Adipose tissue (tissue), 3 donors: Measurements from ENCODE around the gene PPP1R2. TPM values are rescaled to one million over a fixed set of nuclear protein-coding genes. Genes with fewer than 3 reads are reported as not detected.

Experiments
- H3K27ac ChIP-seq: one replicate; pipeline ENCODE4 v1.5.1; 2013; ENCODE audit warnings: low read depth, low read length
- WGBS, 3 donors: extraction: QIAGEN DNeasy Blood & Tissue Kit; methylation state at CpG; one replicate each; pipeline ENCODE4 v1.1.7; 2013; 5-methylcytosine and 5-hydroxymethylcytosine counted together
- polyA plus RNA-seq, 3 donors: library from polyadenylated mRNA; stranded (reverse); fragments of 200-250 nt; gene quantifications; one replicate each; pipeline ENCODE4 v1.2.3, GENCODE V29; 2013
- donor health status: healthy with polysubstance abuse.
- donor health status: Bipolar disorder and iron deficiency.
- donor health status: healthy.

The PPP1R2 gene
- polyA plus RNA-seq, 3 donors: 10.6 to 35.2 (median 19.8) TPM

DNA sequence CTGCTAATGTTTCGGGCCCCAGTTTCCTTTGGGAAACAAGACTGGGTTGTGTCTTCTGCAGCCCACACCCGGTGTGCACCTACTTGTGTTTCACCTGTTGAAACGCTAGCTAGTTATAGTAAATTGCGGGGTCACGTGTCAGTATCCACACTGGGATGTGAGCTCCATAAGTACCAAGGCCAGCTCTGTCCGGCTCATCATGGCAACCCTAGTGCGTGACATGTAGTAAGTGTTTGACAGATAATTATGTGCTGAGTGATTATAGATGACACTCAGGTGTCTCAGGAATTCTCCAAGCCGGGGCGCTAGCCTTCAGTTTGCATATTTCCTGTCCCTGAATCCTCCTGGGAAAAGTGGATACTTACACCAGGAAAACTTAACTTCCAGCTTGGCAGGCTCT is 27.8 kb upstream of the PPP1R2 start:
- 85 to 87% (median 87%) methylated on average over 9 of the region's 9 CpGs for WGBS, 3 donors
- H3K27ac ChIP-seq: no peak overlapping the region

DNA sequence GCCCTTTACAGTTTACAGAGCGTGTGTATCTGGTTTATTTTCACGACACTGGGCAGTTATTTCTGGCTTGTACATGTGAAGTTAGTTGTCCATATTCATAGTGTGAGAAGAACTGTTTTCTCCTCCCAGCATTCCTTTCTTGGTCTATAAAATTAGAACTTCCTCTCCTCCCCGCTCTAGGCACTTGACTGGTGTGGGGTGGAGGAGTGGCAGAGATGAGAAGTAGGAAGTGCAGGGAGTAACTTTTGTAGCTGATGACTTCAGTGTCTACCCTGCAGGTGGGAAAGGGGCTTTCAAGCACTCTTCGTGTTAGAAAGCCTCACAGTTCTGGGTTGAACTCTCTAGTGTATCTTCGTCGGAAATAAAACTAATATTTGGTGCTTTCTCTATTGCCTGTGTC is 27.2 kb upstream of the PPP1R2 start:
- no peak overlapping the region for H3K27ac ChIP-seq
- WGBS, 3 donors: 76 to 85% (median 76%) methylated on average over 6 of the region's 6 CpGs

DNA sequence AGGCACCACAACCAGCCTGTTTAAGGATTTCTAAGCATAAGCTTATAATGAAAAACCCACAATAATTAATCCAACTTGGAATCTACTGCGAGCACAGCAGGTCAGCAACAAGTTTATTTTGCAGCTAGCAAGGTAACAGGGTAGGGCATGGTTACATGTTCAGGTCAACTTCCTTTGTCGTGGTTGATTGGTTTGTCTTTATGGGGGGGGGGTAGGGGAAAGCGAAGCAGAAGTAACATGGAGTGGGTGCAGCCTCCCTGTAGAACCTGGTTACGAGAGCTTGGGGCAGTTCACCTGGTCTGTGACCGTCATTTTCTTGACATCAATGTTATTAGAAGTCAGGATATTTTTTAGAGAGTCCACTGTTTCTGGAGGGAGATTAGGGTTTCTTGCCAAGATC is 25.5 kb upstream of the PPP1R2 start:
- 79 to 81% (median 80%) methylated on average over 5 of the region's 5 CpGs for WGBS, 3 donors
- no peak overlapping the region for H3K27ac ChIP-seq

DNA sequence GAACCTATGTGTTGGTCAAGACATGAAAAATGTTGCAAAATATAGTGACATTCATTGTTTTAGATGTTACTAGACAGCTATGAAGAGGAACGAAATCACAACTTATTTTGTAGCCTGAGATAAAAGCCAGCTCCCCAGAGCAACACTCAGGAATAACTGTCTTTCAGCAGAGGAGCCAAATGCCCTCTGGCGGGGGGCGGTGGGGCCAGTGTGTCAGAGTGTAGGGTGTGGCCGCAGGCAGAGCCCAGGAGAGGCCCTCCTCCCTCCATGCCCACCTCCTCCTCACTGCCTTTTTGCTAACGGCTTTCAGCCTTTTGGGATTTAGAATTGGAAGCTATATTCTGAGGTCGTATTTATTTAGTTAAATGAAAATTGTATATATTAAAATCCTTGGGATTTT is 23.7 kb upstream of the PPP1R2 start:
- WGBS, 3 donors: 49 to 71% (median 55%) methylated on average over 6 of the region's 6 CpGs
- no peak overlapping the region for H3K27ac ChIP-seq

DNA sequence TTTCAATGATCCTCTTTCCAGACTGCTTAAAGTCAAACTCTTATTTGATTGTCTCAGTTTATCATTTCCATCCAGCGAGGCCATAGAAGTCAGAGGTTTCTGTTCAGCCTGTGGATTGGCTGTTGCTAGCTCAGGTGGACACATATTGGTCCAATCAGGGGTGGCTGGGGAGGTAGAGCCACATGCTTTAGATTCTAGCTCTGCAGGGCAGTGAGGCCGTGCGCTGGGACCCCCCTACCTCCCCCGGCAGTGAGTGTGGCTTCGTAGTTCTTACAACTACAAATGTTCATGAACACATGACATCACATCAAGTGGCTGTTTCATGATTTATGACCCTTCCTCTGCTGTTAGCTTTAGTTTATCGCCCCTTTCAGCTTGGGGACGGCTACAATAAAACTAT is 22.6 kb upstream of the PPP1R2 start:
- no peak overlapping the region for H3K27ac ChIP-seq
- WGBS, 3 donors: 39 to 52% (median 51%) methylated on average over 7 of the region's 7 CpGs

DNA sequence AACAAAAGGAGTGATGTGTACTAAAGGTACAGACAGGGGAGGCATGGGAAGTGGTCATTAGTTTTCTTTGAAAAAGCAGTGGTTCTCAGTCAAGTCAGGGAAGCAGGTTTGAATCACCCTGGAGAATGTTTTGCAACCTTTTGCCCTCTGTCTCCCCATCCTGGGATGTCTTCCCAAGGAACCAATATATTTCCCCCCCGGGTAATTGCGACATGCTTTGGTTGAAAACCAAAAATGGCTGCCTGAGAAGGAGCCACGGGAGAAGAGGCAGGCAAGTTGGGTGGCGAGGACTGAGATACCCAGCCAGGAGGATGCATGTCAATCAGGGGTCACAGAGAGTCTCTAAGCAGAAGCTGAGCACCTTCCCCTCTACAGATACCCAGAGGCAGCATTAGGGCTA is 20.2 kb upstream of the PPP1R2 start:
- H3K27ac ChIP-seq: no peak overlapping the region
- 58 to 81% (median 59%) methylated on average over 4 of the region's 4 CpGs for WGBS, 3 donors

DNA sequence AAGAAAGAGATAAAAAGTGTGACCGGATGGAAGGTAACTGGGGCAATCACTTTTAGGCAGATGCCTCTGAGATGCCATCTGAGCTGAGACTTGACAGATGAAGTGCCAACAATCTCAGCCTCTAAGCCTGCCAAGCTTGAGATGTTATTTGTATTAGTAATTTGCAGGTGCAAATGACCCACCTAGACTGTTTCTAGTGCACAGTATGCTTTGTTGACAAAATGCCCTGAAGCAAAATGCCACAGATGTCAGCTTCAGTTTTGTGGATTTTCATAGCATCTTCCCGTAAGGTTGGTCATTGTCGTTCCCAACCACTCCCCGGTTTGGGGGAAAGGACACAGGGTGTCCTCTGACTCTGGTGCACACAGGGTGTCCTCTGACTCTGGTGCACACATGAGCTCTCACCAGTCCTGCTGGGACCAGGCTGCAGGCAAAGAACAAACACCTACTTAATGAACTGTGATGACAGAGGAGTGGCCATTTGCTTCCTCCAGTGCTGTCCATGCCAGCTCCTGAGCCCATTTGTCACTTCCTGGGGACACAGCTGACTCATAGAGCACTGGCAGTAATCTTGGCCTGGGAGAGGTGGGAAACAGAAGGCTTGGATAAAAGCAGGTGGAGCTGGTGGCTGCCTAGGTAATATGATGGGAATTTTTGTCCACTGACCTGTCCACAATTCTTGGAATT is 16.7 kb upstream of the PPP1R2 start:
- no peak overlapping the region for H3K27ac ChIP-seq
- WGBS, 3 donors: 88 to 90% (median 90%) methylated on average over 4 of the region's 4 CpGs

DNA sequence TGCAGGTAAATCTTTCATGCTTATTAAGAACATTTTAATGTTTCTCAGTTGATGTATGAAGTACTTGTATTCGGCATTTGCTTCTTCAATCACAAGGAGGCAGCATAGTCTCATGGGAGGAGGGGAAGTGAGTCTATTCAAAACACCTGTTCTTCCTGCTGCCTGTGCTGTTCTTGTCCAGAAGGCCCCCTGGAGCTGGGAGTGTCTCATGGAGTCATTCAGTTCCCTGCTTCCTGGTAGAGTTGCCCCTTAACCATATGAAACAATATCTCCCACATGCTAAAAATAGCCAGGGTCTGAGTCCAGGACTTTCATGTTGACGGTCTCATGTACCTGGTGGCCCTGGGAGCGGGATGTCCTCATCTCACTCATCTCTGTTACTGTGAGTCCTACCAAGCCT is 15.5 kb upstream of the PPP1R2 start:
- 56 to 66% (median 65%) methylated on average over 3 of the region's 3 CpGs for WGBS, 3 donors
- H3K27ac ChIP-seq: no peak overlapping the region

DNA sequence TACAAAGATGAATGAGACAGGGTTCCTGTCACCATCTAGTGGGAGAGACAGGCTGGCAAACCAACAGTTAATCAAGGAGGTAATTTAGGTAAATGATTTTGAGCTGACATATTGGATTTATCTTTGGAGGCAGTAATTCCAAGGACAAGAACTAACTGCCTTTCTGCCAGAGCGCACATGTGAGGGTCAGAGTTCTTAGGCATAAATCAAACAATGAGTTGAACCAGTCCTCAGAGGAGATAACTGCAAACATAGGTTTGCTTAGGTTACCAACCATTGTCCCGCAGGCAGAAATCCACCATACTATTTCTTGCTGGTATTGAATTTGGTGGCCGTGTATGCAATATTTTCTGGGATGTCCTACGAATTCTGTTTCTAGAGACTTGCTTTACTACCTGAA is 14.2 kb upstream of the PPP1R2 start:
- 42 to 88% (median 85%) methylated on average over 4 of the region's 4 CpGs for WGBS, 3 donors
- H3K27ac ChIP-seq: no peak overlapping the region

DNA sequence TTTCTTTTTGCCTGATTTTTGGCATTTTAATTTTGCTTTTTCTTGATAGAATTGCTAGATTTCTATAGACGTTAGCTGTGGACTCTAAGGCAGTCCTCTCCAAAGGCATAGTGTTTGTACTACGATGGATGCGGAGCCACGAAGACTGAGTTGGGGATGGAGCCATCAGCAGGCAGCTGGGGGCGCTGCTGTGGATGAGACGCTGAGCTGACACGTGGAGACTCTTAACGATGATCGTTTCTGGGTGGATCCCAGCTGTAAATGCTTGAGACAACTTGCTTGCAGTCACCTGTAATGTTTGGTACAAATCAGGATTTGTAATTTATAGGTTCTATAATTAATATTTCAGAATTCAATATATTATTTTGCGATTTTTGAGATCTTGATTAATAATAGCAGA is 13.3 kb upstream of the PPP1R2 start:
- H3K27ac ChIP-seq: no peak overlapping the region
- 38 to 63% (median 39%) methylated on average over 10 of the region's 10 CpGs for WGBS, 3 donors

DNA sequence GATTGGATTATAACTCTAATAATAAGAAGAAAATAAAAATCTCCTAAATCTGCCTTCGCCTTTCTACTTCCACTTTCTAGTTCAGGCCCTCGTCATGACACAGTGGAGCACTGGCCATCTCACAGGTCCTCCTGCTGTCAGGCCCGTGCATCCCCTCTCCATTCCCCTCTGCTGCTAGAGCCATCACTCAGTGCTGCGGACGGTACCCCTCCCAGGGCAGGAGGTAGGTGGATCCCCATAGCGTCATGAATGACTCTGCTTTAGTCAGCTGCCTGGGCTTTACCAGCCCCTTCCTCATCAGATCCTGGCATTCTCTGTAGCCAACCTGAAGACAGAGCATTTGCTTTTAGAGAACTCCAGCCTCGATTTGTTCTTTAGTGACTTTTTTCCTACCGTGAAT is 12.0 kb upstream of the PPP1R2 start:
- no peak overlapping the region for H3K27ac ChIP-seq
- WGBS, 3 donors: 78 to 81% (median 79%) methylated on average over 8 of the region's 8 CpGs

DNA sequence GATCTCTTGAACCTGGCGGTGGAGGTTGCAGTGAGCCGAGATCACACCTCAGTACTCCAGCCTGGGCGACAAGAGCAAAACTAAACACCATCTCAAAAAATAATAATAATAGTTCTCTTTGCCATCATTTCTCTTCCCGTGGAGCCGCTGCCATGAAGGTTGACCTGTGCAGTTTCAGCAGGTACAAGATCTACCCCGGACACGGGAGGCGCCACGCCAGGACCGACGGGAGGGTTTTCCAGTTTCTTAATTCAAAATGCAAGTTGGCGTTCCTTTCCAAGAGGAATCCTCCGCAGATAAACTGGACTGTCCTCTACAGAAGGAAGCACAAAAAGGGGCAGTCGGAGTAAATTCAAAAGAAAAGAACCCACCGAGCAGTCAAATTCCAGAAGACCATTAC is 11.3 kb upstream of the PPP1R2 start:
- WGBS, 3 donors: 94 to 96% (median 96%) methylated on average over 15 of the region's 15 CpGs
- no peak overlapping the region for H3K27ac ChIP-seq

DNA sequence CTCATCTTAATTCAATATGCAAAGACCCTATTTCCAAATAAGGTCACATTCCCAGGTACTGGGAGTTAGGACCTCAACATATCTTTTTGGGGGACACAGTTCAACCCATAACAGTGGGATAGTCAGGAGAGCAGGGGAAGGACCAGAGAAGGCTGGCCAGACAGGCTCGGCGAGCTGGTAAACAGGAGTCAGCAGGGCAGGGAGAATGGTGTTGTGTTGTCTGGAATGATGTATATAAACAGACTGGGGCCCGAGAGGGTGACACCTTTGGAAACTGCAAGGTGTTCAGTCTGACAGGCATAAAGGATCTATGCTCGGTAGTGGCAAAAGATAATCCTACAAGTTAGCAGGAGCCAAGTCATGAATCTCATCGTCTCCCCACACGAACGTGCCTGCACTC is 10.1 kb upstream of the PPP1R2 start:
- H3K27ac ChIP-seq: no peak overlapping the region
- 75 to 90% (median 82%) methylated on average over 7 of the region's 7 CpGs for WGBS, 3 donors

DNA sequence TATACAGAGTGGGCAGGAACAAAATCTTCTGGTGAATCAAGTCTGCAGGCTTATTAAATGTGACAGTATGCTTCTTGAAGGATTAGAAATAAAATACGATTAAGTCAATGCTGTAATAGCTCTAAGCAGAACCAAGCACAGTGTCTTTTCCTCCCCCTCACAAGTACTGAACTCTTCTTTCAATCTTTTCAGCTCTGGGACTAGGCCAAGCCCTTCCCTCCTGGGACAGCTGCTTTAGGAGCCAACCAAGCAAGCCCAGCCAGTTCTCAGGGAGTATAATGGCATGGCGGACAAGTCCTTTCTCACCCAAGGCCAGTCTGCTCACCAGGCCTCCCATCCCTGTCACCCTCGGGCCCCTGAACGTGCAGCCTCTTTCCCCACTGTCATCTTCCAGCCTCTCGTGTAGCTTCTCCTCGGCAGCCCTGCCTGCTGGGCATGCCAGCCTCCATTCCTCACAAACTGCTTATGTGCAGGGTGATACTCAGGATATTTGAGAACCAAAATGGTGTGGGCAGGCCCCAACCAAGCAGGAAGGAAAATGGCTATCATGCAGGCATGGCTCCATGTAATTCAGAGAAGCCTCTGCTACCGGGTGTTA is 8.4 kb upstream of the PPP1R2 start:
- 48 to 66% (median 55%) methylated on average over 7 of the region's 7 CpGs for WGBS, 3 donors

DNA sequence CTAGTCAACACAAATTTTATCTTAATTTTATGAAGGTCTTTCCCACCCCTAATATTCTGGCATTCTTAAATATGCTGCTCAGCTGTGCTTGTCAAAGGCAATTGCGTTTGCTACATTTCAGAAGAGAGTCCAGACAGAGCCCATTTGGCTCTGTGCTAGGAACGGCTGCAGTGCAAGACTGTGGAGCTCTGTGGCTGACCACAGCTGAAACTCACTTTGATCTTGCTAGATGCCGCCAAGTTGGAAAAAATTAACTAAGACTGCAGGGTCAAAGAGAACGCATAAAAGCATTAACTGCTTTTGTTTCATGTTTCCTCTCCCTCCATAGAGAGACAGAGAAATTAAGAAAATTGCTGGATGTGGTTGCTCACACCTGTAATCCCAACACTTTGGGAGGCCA is 7.6 kb upstream of the PPP1R2 start:
- 35 to 50% (median 40%) methylated on average over 4 of the region's 4 CpGs for WGBS, 3 donors

More for the DNA sequence above, 8.4 kb upstream of the PPP1R2 start:
- H3K27ac ChIP-seq: no peak overlapping the region

DNA sequence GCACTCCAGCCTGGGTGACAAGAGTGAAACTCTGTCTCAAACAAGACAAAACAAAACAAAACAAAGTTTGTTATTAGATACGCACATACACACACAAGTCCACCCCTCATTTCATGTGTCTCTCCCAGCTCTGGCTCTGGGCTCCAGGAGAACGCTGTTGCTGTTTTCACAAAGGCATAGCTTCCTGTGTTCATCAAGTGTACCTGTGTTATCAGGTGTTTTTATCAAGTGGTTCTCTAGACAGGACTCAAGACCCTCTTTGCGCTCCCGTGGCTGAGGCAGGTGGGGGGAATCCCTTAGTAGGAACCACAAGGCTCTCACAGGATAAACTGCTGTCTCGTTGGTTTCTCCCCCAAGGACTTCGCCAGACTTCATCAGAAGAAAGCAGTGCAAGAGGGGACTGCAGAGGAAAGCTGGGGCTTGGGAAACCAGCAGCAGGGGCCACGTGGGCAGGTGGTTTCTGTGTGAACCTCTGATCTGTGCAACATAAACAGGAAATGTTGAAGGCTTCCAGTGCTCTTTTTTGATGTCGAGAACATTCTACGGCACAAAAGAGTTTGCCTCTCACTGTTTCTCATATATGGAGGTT is 6.9 kb upstream of the PPP1R2 start:
- WGBS, 3 donors: 40 to 61% (median 51%) methylated on average over 9 of the region's 9 CpGs
- H3K27ac ChIP-seq: no peak overlapping the region

More for the DNA sequence above, 7.6 kb upstream of the PPP1R2 start:
- no peak overlapping the region for H3K27ac ChIP-seq

DNA sequence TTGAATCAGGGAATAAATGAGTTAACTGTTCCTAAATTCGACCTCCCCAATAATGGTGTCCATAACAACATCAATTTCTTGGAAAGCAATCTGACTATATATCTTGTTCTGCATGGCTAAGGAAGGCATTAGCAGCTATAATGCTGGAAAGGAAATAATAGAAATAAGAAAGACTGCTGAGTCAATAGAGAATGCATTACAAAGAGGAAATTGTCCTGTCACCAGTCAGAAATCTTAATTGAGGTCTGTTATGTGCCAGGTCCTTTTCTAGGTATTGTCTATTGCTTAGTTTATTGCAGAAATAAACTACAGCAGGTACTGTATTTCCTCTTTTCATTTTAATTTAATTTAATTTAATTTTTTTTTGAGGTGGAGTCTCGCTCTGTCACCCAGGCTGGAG is 5.9 kb upstream of the PPP1R2 start:
- WGBS, 3 donors: 52 to 57% (median 54%) methylated on average over 2 of the region's 2 CpGs
- H3K27ac ChIP-seq: no peak overlapping the region

DNA sequence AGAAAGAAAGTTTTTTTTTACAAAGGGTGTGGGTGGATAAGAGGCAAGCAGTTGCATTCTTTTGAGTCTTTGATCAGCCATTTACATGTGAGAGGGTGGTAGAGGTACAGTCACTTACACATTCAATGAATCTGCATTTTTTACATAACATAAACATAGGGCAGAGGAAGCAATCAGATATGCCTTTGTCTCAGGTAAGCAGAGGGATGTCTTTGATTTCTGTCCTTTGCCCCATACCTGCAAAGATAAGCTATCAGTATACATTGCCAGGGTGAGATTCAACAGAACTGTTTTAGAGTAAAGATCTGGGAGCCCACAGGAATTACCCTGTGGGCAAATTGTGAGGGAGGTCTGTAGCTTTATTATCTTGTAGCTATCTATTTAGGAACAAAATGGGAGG is 5.4 kb upstream of the PPP1R2 start:
- no peak overlapping the region for H3K27ac ChIP-seq

DNA sequence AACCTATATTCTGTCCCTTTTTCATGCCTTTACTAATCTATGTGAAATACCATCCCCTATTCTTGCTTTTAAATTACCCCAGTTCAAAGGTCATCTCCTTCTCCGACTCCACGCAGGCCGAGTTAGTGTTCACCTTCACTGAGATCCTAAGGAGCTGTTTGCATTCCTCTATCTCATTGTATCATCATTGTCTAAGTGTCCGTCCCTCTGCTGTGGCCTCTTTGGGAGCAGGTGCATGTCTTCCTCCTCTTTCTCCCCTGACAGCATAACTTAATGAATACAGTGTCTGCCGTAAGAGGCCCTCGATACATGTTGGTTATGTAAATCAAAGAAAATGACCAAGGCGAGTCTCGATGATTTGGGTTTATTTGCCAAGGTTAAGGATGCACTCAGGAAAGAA is 4.9 kb upstream of the PPP1R2 start:
- WGBS, 3 donors: 80 to 89% (median 85%) methylated on average over 8 of the region's 8 CpGs
- no peak overlapping the region for H3K27ac ChIP-seq

DNA sequence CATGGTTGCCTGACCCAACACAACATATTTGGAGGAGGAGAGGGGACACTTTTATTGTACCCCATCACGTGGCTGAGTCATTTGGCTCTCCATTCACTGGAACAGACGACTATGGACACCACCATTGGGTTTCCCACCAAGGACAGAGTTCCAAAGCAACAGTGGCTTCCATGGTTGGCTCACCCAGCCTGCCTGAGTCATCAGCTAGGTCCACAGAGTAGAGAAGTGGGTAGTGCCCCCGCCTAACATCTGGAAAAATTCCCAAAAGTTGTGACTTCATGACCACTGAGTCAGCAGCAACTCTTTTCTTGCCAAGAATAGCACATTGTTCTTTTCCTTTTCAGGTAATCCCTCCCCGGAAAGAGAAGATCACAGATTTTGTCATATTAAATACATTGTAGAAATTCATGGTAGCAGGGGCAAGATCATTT is 3.0 kb upstream of the PPP1R2 start:
- no peak overlapping the region for H3K27ac ChIP-seq
- 45 to 50% (median 49%) methylated on average over 4 of the region's 4 CpGs for WGBS, 3 donors
